NCI-H146 (cell line): ENCODE results near the gene SPINT4.
"Not testable (repeated sequence)": the region's sequence is repeated elsewhere in the genome, so short reads cannot be mapped to it uniquely, and the experiment has no call there.

ENCODE experiments used
- DNase-seq: peaks from one replicate; lab custom pipeline; 2025; lab: John Stamatoyannopoulos, UW

Gene SPINT4

DNA sequence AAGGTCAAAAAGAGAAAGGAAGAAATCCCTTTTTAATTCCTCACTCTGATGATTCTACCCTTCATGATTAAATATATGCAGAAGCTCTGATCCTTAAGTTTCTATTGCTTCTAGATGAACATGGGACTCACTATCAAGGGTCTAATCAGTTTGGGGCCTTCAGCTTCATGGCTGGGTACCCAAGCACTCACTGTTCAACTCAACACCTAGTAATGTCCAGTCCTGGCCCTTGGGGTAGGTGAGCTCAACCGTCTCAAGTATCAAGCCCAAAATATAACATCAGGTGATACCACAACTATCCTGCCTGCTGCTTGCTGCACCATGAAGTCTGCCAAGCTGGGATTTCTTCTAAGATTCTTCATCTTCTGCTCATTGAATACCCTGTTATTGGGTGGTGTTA lies at the start of gene SPINT4:
Gene SPINT4, plus strand, starts transcription at position 301 of the 400 bp plus-strand sequence. Its CDS starts 21 bp downstream, at position 322.
- DNase-seq, result no peak

- DNase-seq, result no peak
These were observed 49.4 kb upstream of the SPINT4 start for GRCh38 chr20:45672765-45673164.

GRCh38 chr20:45679650-45680049 lies 42.5 kb upstream of the SPINT4 start:
- DNase-seq, result no peak

DNA sequence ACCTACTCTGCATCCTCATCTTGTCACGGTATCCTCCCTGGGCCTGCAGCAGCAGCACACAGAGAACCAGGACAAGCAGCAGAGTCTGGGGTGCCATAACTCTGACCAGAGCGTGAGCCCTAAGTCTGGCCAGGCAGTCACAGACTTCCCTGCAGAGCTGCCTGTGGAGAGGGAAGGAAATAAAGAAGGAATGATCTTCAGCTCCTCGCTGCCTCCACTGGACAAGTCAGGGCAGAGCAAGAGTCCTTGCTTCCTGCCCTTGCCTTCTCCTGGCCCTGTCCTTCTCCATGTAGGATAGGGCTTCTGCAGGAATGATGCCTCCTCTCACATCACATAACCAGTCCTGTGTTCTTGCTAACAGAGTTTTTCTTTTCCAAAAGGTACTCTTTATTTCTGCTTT lies 36.3 kb upstream of the SPINT4 start:
- no peak for DNase-seq

DNA sequence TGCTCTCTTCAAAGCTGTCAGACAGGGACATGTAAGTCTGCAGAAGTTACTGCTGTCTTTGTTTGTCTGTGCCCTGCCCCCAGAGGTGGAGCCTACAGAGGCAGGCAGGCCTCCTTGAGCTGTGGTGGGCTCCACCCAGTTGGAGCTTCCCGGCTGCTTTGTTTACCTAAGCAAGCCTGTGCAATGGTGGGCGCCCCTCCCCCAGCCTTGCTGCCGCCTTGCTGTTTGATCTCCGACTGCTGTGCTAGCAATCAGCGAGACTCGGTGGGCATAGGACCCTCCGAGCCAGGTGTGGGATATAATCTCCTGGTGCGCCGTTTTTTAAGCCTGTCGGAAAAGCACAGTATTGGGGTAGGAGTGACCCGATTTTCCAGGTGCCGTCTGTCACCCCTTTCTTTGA lies 28.8 kb upstream of the SPINT4 start:
- DNase-seq, result not testable (repeated sequence)

DNA sequence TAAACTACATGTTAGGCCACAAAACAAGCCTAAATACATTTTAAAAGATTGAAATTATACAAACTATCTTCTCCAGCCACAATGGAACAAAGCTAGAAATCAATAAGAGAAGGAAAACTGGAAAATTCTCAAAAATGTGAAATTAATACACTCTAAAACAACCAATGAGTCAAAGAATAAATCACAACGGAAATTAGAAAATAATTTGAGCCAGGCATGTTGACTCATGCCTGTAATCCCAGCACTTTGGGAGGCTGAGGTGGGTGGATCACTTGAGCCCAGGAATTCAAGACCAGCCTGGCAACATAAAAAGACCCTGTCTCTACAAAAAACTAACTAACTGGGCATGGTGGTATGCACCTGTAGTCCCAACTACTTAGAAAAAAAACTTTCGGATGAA lies 26.7 kb upstream of the SPINT4 start:
- no peak for DNase-seq

GRCh38 chr20:45701104-45701503 lies 21.0 kb upstream of the SPINT4 start:
- DNase-seq, result no peak

DNA sequence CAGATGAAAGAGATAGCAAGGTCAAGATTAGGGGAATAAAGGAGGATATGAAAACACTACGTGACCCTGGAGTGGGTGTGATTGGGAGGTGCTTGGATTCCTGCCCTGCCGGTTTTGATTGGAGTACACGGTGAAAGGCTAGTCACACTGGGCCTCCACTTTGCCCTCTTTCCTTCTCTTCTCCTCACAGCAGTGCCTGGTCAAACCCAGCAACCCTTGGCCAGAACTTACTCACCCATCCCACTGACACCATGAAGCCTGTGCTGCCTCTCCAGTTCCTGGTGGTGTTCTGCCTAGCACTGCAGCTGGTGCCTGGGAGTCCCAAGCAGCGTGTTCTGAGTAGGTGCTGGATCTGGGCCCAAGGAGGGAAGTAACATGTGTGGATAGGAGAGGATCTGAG lies 20.3 kb upstream of the SPINT4 start, which contains the start of gene WFDC13:
Gene WFDC13, plus strand, starts transcription at position 166 of the 400 bp plus-strand sequence. Its CDS starts 86 bp downstream, at position 252.
- no peak for DNase-seq

- DNase-seq, result peak; percentile 7
These were observed 17.0 kb upstream of the SPINT4 start, which contains the start of gene WFDC10B for GRCh38 chr20:45704969-45705637. Gene WFDC10B (minus strand): TSS chr20:45705019. CDS start chr20:45685992, 19,027 bp downstream.

- DNase-seq, result not testable (repeated sequence)
These were observed 5.9 kb upstream of the SPINT4 start for GRCh38 chr20:45716141-45716688.

DNA sequence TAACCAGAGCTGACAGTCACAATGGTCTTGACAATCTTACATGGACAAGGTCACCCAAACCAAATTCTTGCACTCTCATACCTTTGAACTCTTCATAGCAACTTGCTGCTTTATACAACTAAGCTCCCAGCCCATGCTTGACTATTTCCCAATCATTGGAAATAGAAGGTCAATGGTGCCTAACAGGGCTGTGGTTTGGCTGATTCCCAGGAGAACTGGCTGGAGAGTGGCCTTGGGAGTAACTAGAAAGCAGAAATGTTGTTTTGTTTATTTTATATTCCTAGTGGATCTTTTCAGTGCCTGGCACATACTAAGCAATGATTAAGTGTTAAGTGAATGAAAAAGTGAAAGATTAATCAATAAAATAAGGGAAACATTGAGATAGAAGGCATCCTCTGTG lies 3.0 kb downstream of the SPINT4 start:
- no peak for DNase-seq

DNA sequence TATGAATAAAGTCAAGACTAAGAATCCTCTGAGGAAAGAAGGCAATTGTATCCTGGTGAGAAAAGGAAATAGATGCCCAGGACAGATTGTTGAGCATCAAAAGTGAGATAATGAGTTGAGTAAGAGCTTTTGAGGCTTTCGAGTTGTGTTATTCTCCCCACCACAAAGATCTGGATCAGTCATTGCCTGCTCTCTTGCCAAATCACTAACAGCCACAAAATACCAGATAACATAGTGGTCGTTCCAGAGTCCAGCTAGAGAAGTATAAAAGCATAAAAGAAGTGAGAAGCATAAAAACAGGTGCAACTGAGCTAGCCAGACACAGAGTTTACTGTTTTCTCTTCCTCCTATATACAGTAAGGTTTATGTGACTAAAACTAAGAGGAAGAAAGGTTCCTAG lies 4.9 kb downstream of the SPINT4 start:
- no peak for DNase-seq

DNA sequence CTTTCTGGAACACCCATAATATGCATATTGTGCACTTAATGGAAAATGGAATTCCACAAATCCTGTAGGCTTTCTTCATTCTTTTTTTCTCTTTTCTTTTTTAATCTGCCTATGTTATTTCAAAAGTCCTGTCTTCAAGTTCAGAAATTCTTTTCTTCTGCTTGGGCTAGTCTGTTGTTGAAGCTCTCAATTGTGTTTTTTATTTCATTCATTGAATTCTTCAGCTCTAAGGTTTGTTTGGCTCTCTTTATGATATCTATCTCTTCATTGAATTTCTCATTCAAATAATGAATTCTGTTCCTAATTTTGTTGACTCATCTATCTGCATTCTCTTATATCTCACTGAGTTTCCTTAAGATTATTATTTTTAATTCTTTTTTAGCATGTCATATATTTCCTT lies 10.1 kb downstream of the SPINT4 start:
- no peak for DNase-seq

GRCh38 chr20:45735552-45735951 lies 13.4 kb downstream of the SPINT4 start:
- DNase-seq, result no peak

- no peak for DNase-seq
These were observed 13.8 kb downstream of the SPINT4 start for GRCh38 chr20:45735988-45736387.

- DNase-seq, result no peak
These were observed 20.4 kb downstream of the SPINT4 start for GRCh38 chr20:45742596-45742995.

DNA sequence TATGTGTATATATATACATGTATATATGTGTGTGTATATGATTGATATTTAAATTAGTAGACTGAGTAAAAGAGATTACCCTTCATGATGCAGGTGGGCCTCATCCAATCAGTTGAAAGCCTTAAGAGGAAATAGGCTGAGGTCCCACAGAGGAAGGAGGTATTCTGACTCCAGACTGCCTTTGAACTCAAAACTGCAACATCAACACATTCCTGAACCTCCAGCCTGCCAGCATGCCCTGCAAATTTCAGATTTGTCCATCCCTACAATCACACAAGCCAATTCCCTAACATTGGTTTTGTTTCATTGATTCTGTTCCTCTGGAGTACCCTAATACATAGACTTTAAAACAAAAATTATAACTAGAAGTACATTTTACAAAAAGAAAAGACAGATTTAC lies 22.9 kb downstream of the SPINT4 start:
- no peak for DNase-seq

- DNase-seq, result no peak
These were observed 29.6 kb downstream of the SPINT4 start for GRCh38 chr20:45751721-45752120.

DNA sequence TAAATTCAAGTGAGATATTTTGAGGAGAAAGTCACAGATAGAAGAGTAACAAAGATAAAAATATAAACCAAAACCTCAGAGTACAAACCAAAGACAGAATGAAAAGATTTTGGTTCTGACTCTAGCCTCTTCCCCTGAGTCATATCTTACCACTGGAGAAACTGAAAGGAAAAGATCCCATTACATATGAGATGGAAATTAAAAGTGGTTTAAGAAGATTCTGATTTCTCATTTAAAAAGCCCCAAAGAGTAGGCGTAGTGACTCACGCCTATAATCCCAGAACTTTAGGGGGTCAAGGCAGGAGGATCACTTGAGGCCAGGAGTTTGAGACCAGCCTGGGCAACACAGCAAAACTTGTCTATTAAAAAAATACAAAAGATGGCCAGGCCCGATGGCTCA lies 30.6 kb downstream of the SPINT4 start:
- no peak for DNase-seq

DNA sequence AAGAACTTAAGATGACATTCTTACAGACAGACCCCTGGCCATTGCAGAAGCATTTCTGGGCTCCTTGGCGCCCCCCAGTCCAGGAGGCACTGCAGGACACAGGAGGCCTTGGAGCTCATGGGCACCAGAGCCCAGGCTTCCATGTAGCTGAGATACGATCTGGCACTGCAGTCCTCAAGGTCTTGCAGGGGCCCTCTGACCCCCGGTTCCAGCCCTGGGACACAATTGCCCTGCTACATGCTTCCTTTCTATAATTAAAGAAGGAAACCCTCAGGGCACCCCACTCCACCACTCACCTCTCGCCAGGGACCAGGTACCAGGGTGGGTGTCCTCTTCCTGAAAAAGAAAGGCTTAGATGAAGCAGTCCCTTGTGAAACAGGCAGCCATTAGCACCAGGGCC lies 35.9 kb downstream of the SPINT4 start:
- DNase-seq, result no peak

- not testable (repeated sequence) for DNase-seq
These were observed 37.8 kb downstream of the SPINT4 start for GRCh38 chr20:45759921-45760320.

DNA sequence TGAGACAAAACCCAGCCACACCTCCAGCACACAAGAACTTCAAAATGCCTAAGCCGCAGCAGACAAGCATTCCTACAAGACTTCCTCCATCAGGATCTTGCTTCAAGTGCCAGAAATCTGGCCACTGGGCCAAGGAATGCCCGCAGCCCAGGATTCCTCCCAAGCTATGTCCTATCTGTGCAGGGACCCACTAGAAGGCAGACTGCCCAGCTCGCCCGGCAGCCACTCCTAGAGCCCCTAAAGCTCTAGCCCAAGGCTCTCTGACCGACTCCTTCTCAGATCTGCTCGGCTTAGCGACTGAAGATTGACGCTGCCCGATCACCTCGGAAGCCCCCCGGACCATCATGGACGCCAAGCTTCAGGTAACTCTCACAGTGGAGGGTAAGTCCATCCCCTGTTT lies 39.8 kb downstream of the SPINT4 start:
- DNase-seq, result not testable (repeated sequence)

GRCh38 chr20:45764618-45765282 lies 42.6 kb downstream of the SPINT4 start:
- DNase-seq, result not testable (repeated sequence)
